Endothelial cell of umbilical vein (primary cell): ENCODE measurements around the gene TMEM233. TPM values are rescaled to one million over a fixed set of nuclear protein-coding genes. Genes with fewer than 3 reads are reported as not detected.

Source experiments
- BruUV-seq: library from RNA; stranded (reverse); fragments of 400-500 nt; replicated peaks from 2 replicates; lab custom pipeline; 2021; lab: Mats Ljungman, UMichigan
- CTCF ChIA-PET: fragments of 300-600, 350-600 bp; sonication (Branson Sonifier 250); formaldehyde crosslinking; loops from one replicate; lab custom pipeline; 2021; ENCODE audit warnings: antibody characterized with exemption, inconsistent platforms; lab: Charles Lee
- POLR2A ChIA-PET: fragments of 300-600, 350-600 bp; sonication (Branson Sonifier 250); formaldehyde crosslinking; loops from one replicate; lab custom pipeline; 2021; ENCODE audit warnings: antibody characterized with exemption, inconsistent platforms; lab: Charles Lee
- DNase-seq: peaks from one replicate; pipeline ENCODE4 v3.0.0-alpha.2; 2011; ENCODE audit warnings: low read depth, low spot score
- FAIRE-seq: peaks from 2 replicates; lab custom pipeline; 2011; peaks lifted over from hg19 to GRCh38; lab: Jason Lieb, UNC
- H2AFZ ChIP-seq: 2 replicates; pipeline ENCODE4 v1.6.0; 2012; ENCODE audit warnings: low read depth, low read length, control low read depth, inconsistent platforms
- H3K27ac ChIP-seq: 2 replicates; pipeline ENCODE4 v1.5.1; 2011; ENCODE audit warnings: low read depth, mild to moderate bottlenecking, control low read depth, low read length, moderate library complexity; ENCODE audit not compliant: insufficient read depth
- H3K27me3 ChIP-seq, 2 experiments: 2 replicates each; pipeline versions ENCODE4 v1.6.0 to v1.6.1; 2011; ENCODE audit warnings: low read length in 2 of 2, mixed read lengths in 1 of 2; ENCODE audit not compliant: control insufficient read depth in 2 of 2, insufficient read depth in 2 of 2
- H3K36me3 ChIP-seq, 2 experiments: 2 replicates in 1 of 2; 3 replicates in 1 of 2; pipeline ENCODE4 v1.5.1; 2011; ENCODE audit warnings: low read length in 2 of 2, mild to moderate bottlenecking in 1 of 2, moderate library complexity in 1 of 2; ENCODE audit not compliant: control insufficient read depth in 2 of 2, insufficient read depth in 2 of 2; ENCODE audit errors: extremely low read depth in 1 of 2
- H3K4me1 ChIP-seq: 3 replicates; pipeline ENCODE4 v1.5.1; 2011; ENCODE audit warnings: mild to moderate bottlenecking, low read length; ENCODE audit not compliant: control insufficient read depth, insufficient read depth; ENCODE audit errors: extremely low read depth
- H3K4me2 ChIP-seq: 2 replicates; pipeline ENCODE4 v1.6.1; 2011; ENCODE audit warnings: low read length, control low read depth, mixed read lengths; ENCODE audit not compliant: insufficient read depth
- H3K4me3 ChIP-seq, 3 experiments: fragments of 200-600 bp in 1 of 3; sonication (generic), shearing (Covaris generic) in 1 of 3; replicated peaks in 1 of 3; 2 replicates each; pipeline ENCODE4 v1.5.1; 2011 to 2016; ENCODE audit warnings: control low read depth in 3 of 3, low read length in 3 of 3, mild to moderate bottlenecking in 2 of 3, inconsistent platforms in 1 of 3, low read depth in 1 of 3, moderate library complexity in 1 of 3; ENCODE audit not compliant: insufficient read depth in 1 of 3
- H3K79me2 ChIP-seq: 2 replicates; pipeline ENCODE4 v1.6.0; 2012; ENCODE audit warnings: low read length, inconsistent platforms; ENCODE audit not compliant: control insufficient read depth, insufficient read depth
- H3K9ac ChIP-seq: replicated peaks from 2 replicates; pipeline ENCODE3; 2011; ENCODE audit warnings: low read length, control low read depth; ENCODE audit not compliant: insufficient read depth; ENCODE audit errors: extremely low read depth
- H3K9me1 ChIP-seq: replicated peaks from 3 replicates; pipeline ENCODE4 v1.6.0; 2011; ENCODE audit warnings: mild to moderate bottlenecking, low read length; ENCODE audit not compliant: control insufficient read depth, insufficient read depth; ENCODE audit errors: extremely low read depth
- H3K9me3 ChIP-seq: replicated peaks from 2 replicates; pipeline ENCODE4 v1.5.1; 2012; ENCODE audit warnings: low read length, inconsistent platforms; ENCODE audit not compliant: control insufficient read depth, insufficient read depth
- H4K20me1 ChIP-seq: replicated peaks from 2 replicates; pipeline ENCODE3; 2011; ENCODE audit warnings: mild to moderate bottlenecking, low read length; ENCODE audit not compliant: control insufficient read depth, insufficient read depth; ENCODE audit errors: extremely low read depth
- EZH2 ChIP-seq: IDR thresholded peaks from 2 replicates; pipeline ENCODE4 v1.6.1; 2012; ENCODE audit warnings: borderline replicate concordance, low read depth, mild to moderate bottlenecking, moderate library complexity, low read length, inconsistent platforms; ENCODE audit not compliant: severe bottlenecking
- FOS ChIP-seq: IDR thresholded peaks from 2 replicates; pipeline ENCODE4 v1.6.1; 2011; ENCODE audit warnings: mild to moderate bottlenecking, low read length, moderate library complexity, borderline replicate concordance; ENCODE audit not compliant: insufficient read depth
- GATA2 ChIP-seq: IDR thresholded peaks from 2 replicates; pipeline ENCODE4 v1.7.0; 2011; ENCODE audit warnings: low read depth, mild to moderate bottlenecking, moderate library complexity, mixed read lengths, low read length; ENCODE audit not compliant: insufficient read length, insufficient read depth
- JUN ChIP-seq: IDR thresholded peaks from 2 replicates; pipeline ENCODE4 v1.6.1; 2011; ENCODE audit warnings: borderline replicate concordance, low read depth; ENCODE audit not compliant: insufficient read length, insufficient read depth
- POLR2A ChIP-seq: IDR thresholded peaks from 2 replicates; pipeline ENCODE4 v1.6.1; 2012; ENCODE audit warnings: low read depth, mild to moderate bottlenecking, control low read depth, low read length
- POLR2AphosphoS5 ChIP-seq: IDR thresholded peaks from 2 replicates; pipeline ENCODE4 v1.6.1; 2012; ENCODE audit warnings: low read depth, mild to moderate bottlenecking, control low read depth, low read length, moderate library complexity; ENCODE audit not compliant: insufficient read depth
- dilution Hi-C: fragments of 300-500 bp; cut with MboI; formaldehyde crosslinking; loops from one replicate; pipeline ENCODE4 v1.15.0; 2019; ENCODE audit warnings: low sequenced_read_pairs; ENCODE audit not compliant: extremely low pct_ligation_motif_present
- intact Hi-C: fragments of 100-400 bp; cut with micrococcal nuclease; formaldehyde crosslinking; loops from one replicate; pipeline ENCODE4 v1.10.0; 2022
- polyA plus RNA-seq, 4 experiments: library from polyadenylated mRNA; depleted of rRNA in 3 of 4; stranded (reverse) in 3 of 4; unstranded in 1 of 4; fragments of >200 nt; gene quantifications; 2 replicates each; pipeline versions ENCODE4 v1.2.1 to v1.2.3, GENCODE V29; 2011 to 2012; ENCODE audit warnings: missing spikeins in 1 of 4
- total RNA-seq: library from RNA; stranded (reverse); gene quantifications from 2 replicates; pipeline ENCODE4 v1.2.3, GENCODE V29; 2021
- TF ChIP-seq, protein P1 (sequence below), 2 donors: IDR thresholded peaks; 1 replicate in 1 of 2; 2 replicates in 1 of 2; pipeline ENCODE4 v1.5.1; 2011; ENCODE audit warnings: low read length in 2 of 2, mild to moderate bottlenecking in 2 of 2, moderate library complexity in 2 of 2, control low read depth in 1 of 2, inconsistent platforms in 1 of 2, low read depth in 1 of 2; ENCODE audit not compliant: insufficient read depth in 1 of 2; ENCODE audit errors: extremely low read depth in 1 of 2
- TF ChIP-seq, protein P2 (sequence below): IDR thresholded peaks from 2 replicates; pipeline ENCODE4 v1.6.1; 2011; ENCODE audit not compliant: insufficient read depth, insufficient read length

Gene TMEM233
- total and polyA plus RNA-seq, 2 donors (not counting 3 experiments of a cell fraction or from before 2014, with no cell fraction given) = 0.01 TPM; not detected in 1

DNA sequence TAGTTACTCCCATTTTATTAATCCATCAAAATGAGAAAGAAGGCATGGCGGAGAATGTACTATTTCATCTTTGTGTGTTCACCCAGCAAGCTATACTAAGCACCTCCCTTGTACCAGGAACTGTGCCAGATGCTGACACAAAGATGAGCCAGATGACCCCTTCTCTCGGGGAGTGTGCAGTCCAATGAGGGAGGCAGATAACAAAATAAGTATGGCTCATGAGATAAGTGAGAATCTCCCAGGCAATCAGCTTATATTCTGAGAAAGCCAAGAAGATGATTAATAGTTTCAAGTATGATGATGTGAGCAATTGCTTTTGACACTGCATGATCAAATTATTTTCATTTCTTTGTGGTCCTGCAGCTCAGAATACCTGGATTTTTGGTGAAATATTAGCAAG lies 1.3 kb upstream of the TMEM233 start:
- CTCF ChIA-PET = interaction anchor here (1.7 kb wide), 2 partner anchors 11 to 56 kb away, joined by 5 read pairs; no protein-coding TSS in a partner anchor
- no peaks in the 10 kb centered on the region for H3K36me3 ChIP-seq

More for the DNA sequence above, 1.3 kb upstream of the TMEM233 start:
- dilution Hi-C loops (no loop called here), intact Hi-C loops (no loop called here)
- H3K9me1 ChIP-seq = no peaks in the 10 kb centered on the region
- H3K27me3 ChIP-seq = peaks cover 20 to 25% of the 10 kb centered on the region in 2 experiments
- no peak overlapping the region for H3K27ac ChIP-seq
- H2AFZ ChIP-seq = no peak overlapping the region
- no peak overlapping the region for H3K4me3 ChIP-seq
- H3K79me2 ChIP-seq = no peaks in the 10 kb centered on the region
- TF ChIP-seq POLR2AphosphoS5 (no peak), FOS (no peak), POLR2A (no peak), EZH2 (no peak), JUN (no peak), GATA2 (no peak)
- TF ChIP-seq, protein P1, sequence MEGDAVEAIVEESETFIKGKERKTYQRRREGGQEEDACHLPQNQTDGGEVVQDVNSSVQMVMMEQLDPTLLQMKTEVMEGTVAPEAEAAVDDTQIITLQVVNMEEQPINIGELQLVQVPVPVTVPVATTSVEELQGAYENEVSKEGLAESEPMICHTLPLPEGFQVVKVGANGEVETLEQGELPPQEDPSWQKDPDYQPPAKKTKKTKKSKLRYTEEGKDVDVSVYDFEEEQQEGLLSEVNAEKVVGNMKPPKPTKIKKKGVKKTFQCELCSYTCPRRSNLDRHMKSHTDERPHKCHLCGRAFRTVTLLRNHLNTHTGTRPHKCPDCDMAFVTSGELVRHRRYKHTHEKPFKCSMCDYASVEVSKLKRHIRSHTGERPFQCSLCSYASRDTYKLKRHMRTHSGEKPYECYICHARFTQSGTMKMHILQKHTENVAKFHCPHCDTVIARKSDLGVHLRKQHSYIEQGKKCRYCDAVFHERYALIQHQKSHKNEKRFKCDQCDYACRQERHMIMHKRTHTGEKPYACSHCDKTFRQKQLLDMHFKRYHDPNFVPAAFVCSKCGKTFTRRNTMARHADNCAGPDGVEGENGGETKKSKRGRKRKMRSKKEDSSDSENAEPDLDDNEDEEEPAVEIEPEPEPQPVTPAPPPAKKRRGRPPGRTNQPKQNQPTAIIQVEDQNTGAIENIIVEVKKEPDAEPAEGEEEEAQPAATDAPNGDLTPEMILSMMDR (IDR thresholded peaks at IDR 0.05; ENCODE audit: extremely low read depth in 1 of 2, insufficient read depth in 1 of 2, low read depth in 1 of 2, low read length in 2 of 2) = no peak
- TF ChIP-seq, protein P2, sequence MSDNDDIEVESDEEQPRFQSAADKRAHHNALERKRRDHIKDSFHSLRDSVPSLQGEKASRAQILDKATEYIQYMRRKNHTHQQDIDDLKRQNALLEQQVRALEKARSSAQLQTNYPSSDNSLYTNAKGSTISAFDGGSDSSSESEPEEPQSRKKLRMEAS = no peak
- no TSS peak for BruUV-seq
- peaks cover 25% of the 10 kb centered on the region for H3K4me1 ChIP-seq
- POLR2A ChIA-PET = no interaction called here
- H3K4me2 ChIP-seq = no peak overlapping the region
- no peak overlapping the region for H3K9ac ChIP-seq
- H3K9me3 ChIP-seq = no peaks in the 10 kb centered on the region
- H4K20me1 ChIP-seq = no peaks in the 10 kb centered on the region
- FAIRE-seq (no peak), DNase-seq (no peak)
